NOMO-1 treated with DMSO at 0.1 percent for 48 hours (cell line): ENCODE data around the gene UGT1A5.
"Not testable (repeated sequence)": the region's sequence is repeated elsewhere in the genome, so short reads cannot be mapped to it uniquely, and the experiment has no call there.

ENCODE experiments used
- DNase-seq: peaks from one replicate; lab custom pipeline; 2025; ENCODE audit not compliant: unreplicated experiment; lab: John Stamatoyannopoulos, UW

Gene UGT1A5

GRCh38 chr2:233745073-233745755, 32.5 kb downstream of the UGT1A5 start:
- DNase-seq, result no peak

GRCh38 chr2:233745838-233746237, 33.1 kb downstream of the UGT1A5 start:
- DNase-seq, result not testable (repeated sequence)

DNA sequence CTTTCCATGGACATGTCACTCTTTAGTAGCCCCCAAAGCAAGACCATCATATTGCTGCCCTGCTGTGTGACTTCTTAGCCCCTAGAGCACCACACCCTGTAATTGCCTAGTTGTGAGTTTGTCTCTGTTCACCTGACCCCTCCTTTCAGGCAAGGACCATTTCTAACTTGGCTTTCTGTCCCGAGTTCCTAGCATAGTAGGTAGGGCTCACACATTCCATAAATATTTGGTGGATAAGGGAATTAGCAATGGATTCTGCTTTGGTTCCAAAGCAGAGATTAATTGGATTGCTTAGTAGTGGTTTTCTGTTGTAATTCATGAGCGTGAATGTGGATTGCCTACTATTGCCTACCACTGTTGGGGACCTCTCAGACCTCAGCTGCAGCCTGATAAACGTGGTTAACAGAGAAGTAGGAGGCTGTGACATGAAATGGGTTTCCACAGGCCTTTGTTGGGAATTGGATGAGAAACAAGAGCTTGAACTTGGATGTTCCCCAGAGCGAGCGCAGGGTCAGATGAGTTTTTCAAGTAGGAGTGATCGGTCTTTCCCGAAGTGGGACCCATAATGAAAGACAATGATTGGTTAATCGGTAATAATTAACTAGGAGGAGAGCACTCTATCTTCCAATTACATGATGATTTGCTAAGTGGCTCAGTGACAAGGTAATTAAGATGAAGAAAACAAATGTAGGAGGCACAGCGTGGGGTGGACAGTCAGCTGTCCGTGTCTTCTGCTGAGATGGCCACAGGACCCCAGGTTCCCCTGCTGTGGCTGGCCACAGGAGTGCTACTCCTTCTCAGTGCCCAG, 34.0 kb downstream of the UGT1A5 start:
- no peak for DNase-seq

GRCh38 chr2:233747283-233747544, 34.5 kb downstream of the UGT1A5 start:
- no peak for DNase-seq

DNA sequence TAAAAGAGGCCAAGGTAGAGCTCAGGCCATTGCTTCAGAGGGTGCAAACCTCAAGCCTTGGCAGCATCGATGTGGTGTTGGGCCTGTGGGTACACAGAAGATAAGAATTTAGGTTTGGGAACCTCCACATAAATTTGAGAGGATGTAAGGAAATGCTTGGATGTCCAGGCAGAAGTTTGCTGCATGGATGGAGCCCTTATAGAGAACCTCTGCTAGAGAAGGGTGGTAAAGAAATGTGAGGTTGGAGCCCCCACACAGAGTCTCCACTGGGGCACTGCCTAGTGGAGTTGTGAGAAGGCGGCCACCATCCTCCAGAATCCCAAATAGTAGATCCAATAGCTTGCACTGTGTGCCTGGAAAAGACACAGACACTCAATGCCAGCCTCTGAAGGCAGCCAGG, 38.0 kb downstream of the UGT1A5 start:
- not testable (repeated sequence) for DNase-seq

GRCh38 chr2:233751212-233752009, 38.7 kb downstream of the UGT1A5 start:
- not testable (repeated sequence) for DNase-seq

GRCh38 chr2:233754872-233755611, 42.3 kb downstream of the UGT1A5 start:
- no peak for DNase-seq

DNA sequence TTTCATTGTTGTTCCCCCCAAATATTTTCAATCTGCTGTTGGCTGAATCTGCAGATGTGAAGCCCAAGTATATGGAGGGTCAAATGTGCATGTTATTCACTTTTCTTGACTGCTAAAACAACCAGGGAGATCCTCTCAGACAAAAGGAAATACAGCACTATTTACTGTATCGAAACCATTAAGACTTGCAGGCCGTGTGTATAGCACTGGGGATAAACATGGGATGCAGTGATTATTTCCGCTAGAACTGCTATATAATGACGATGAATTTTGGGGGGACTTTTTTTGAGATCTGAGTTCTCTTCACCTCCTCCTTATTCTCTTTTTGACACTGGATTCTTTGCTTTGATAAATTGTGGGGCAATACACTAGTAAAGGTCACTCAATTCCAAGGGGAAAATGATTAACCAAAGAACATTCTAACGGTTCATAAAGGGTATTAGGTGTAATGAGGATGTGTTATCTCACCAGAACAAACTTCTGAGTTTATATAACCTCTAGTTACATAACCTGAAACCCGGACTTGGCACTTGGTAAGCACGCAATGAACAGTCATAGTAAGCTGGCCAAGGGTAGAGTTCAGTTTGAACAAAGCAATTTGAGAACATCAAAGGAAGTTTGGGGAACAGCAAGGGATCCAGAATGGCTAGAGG, 43.8 kb downstream of the UGT1A5 start:
- no peak for DNase-seq

- no peak for DNase-seq
Observed at GRCh38 chr2:233758141-233758540, 45.4 kb downstream of the UGT1A5 start.

GRCh38 chr2:233758849-233759248, 46.1 kb downstream of the UGT1A5 start:
- DNase-seq, result no peak

DNA sequence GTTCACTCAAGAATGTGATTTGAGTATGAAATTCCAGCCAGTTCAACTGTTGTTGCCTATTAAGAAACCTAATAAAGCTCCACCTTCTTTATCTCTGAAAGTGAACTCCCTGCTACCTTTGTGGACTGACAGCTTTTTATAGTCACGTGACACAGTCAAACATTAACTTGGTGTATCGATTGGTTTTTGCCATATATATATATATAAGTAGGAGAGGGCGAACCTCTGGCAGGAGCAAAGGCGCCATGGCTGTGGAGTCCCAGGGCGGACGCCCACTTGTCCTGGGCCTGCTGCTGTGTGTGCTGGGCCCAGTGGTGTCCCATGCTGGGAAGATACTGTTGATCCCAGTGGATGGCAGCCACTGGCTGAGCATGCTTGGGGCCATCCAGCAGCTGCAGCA, 47.3 kb downstream of the UGT1A5 start, which contains the start of gene UGT1A1:
TSS of gene UGT1A1 (plus strand) at position 228 of the 400 bp plus-strand sequence. CDS start at position 246, 18 bp downstream.
- no peak for DNase-seq

- no peak for DNase-seq
Observed at GRCh38 chr2:233761040-233761769, 48.5 kb downstream of the UGT1A5 start.

DNA sequence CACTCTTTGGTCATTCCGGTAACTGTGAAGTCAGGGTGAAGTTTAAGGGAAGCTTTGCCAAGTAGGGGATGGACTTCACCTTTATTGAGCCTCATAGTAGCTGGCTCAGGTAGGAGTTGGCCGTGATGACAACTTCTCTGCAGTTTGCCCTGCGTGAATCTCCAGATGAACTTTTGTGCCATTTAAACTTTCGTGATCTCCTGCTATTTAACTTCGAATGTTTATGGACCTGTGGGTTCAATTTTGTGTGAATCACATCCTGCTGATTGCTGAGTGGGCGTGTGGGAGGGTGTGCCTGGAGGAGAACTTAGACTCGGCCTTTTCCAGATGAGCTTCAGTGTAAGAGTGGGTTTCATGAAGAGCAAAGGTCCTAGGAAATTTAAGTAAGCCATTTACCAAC, 51.6 kb downstream of the UGT1A5 start:
- DNase-seq, result no peak

GRCh38 chr2:233764761-233765160, 52.1 kb downstream of the UGT1A5 start:
- no peak for DNase-seq

DNA sequence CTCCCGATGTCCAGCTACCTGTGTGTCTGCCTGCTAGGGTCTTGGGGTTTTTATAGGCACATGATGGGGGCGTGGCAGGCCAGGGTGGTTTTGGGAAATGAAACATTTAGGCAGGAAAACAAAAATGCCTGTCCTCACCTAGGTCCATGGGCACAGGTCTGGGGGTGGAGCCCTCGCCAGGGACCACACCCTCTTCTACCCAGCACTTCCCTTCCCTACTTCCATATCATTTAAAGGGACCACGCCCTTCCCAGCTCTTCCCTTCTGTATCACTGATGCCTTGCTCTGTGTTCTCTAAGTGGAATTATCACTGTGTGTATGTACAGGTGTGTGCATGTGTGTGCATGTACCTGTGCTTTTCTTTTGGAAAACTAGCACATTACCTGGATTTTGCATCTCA, 53.7 kb downstream of the UGT1A5 start:
- DNase-seq, result no peak

DNA sequence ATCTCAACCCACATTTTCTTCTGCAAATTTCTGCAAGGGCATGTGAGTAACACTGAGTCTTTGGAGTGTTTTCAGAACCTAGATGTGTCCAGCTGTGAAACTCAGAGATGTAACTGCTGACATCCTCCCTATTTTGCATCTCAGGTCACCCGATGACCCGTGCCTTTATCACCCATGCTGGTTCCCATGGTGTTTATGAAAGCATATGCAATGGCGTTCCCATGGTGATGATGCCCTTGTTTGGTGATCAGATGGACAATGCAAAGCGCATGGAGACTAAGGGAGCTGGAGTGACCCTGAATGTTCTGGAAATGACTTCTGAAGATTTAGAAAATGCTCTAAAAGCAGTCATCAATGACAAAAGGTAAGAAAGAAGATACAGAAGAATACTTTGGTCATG, 55.4 kb downstream of the UGT1A5 start:
- no peak for DNase-seq

DNA sequence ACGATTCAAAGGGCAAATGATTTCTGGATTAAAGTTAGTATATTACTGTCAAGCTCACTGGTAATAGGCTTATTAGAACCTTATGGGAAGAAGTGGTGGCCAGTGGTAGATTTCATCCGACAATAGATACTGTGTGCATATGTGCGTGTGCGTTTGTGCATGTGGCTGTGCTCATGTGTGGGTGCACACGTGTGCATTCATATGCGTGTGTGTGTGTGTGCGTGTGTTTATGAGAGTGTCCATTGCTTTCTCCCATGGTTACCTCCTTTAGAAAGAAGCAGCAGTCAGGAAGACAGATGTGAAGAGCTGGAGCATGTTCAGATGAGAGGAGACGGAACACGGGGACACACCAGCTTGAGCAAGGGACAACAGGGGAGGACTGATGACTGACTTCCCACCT, 56.6 kb downstream of the UGT1A5 start:
- DNase-seq, result no peak

DNA sequence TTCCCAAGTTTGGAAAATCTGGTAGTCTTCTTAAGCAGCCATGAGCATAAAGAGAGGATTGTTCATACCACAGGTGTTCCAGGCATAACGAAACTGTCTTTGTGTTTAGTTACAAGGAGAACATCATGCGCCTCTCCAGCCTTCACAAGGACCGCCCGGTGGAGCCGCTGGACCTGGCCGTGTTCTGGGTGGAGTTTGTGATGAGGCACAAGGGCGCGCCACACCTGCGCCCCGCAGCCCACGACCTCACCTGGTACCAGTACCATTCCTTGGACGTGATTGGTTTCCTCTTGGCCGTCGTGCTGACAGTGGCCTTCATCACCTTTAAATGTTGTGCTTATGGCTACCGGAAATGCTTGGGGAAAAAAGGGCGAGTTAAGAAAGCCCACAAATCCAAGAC, 59.4 kb downstream of the UGT1A5 start:
- no peak for DNase-seq

GRCh38 chr2:233772583-233772982, 59.9 kb downstream of the UGT1A5 start:
- DNase-seq, result no peak

DNA sequence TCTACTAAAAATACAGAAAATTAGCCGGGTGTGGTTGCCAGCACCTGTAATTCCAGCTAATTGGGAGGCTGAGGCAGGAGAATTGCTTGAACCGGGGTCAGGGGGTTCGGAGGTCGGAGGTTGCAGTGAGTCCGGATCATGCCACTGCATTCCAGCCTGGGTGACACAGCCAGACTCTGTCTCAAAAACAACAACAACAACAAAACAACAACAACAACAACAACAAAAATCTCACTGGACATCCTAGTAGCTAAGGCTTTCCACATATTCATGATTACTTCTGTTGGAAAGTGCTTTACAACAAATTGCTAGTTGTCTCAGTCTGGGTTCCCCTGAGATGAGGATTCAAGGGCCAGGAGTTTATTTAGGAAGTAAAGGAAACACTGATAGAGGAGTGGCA, 61.1 kb downstream of the UGT1A5 start:
- no peak for DNase-seq
